ENCODE data around the gene TBRG1. TPM values are rescaled to one million over a fixed set of nuclear protein-coding genes. Genes with fewer than 3 reads are reported as not detected.

Gene TBRG1
- polyA plus RNA-seq, 2 of the 4 experiments (the other 2 are of a cell fraction) = 13.6 to 29.2 TPM

DNA sequence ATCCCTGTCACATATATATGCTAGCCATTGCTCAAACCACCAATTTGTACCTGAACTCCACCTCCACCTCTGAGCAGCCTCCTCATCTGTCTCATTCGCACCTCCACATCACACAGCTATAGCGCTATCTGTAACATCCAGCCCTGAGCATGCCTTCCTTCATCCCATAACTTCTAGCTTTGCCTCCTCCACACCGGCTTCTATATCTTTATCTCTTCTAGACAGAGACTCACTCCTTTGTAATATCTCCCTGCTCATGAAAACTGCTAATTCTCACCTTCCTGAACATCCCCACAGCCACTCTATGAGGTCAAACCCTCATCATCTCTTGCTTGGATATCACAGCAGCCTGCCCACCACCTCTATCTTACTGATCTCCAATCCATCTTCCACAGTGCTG, 44.9 kb downstream of the TBRG1 start:
- WGBS (ENCODE audit: missing lambda C conversion rate) = 96% methylated on average over 3 of the region's 3 CpGs
- H3K4me3 ChIP-seq = no peak overlapping the region
- no peaks in the 10 kb centered on the region for H3K9me3 ChIP-seq
- no peak overlapping the region for H3K27ac ChIP-seq
- FAIRE-seq = no peak
- H3K4me2 ChIP-seq = no peak overlapping the region
- H3K4me1 ChIP-seq = no peaks in the 10 kb centered on the region
- ATAC-seq = no peak
- TF ChIP-seq POLR2AphosphoS2 (conservative IDR thresholded peaks at IDR 0.05; ENCODE audit: low read length) (no peak), MAFK (IDR thresholded peaks at IDR 0.05; ENCODE audit: partially characterized antibody) (no peak), JUN (IDR thresholded peaks at IDR 0.05) (no peak), HEYL (CRISPR knock-in tag; IDR thresholded peaks at IDR 0.05) (no peak), HOXB5 (CRISPR knock-in tag; IDR thresholded peaks at IDR 0.05) (no peak), RAD21 (conservative IDR thresholded peaks at IDR 0.05 in 1 of 2, IDR thresholded peaks at IDR 0.05 in 1 of 2) (no peak)
- TF ChIP-seq, protein P1, sequence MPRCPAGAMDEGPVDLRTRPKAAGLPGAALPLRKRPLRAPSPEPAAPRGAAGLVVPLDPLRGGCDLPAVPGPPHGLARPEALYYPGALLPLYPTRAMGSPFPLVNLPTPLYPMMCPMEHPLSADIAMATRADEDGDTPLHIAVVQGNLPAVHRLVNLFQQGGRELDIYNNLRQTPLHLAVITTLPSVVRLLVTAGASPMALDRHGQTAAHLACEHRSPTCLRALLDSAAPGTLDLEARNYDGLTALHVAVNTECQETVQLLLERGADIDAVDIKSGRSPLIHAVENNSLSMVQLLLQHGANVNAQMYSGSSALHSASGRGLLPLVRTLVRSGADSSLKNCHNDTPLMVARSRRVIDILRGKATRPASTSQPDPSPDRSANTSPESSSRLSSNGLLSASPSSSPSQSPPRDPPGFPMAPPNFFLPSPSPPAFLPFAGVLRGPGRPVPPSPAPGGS (IDR thresholded peaks at IDR 0.05) = no peak
- TF ChIP-seq, protein P2, sequence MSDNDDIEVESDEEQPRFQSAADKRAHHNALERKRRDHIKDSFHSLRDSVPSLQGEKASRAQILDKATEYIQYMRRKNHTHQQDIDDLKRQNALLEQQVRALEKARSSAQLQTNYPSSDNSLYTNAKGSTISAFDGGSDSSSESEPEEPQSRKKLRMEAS (IDR thresholded peaks at IDR 0.05) = no peak
- TF ChIP-seq, protein P3, sequence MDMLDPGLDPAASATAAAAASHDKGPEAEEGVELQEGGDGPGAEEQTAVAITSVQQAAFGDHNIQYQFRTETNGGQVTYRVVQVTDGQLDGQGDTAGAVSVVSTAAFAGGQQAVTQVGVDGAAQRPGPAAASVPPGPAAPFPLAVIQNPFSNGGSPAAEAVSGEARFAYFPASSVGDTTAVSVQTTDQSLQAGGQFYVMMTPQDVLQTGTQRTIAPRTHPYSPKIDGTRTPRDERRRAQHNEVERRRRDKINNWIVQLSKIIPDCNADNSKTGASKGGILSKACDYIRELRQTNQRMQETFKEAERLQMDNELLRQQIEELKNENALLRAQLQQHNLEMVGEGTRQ (IDR thresholded peaks at IDR 0.05) = no peak
- TF ChIP-seq, protein P4, sequence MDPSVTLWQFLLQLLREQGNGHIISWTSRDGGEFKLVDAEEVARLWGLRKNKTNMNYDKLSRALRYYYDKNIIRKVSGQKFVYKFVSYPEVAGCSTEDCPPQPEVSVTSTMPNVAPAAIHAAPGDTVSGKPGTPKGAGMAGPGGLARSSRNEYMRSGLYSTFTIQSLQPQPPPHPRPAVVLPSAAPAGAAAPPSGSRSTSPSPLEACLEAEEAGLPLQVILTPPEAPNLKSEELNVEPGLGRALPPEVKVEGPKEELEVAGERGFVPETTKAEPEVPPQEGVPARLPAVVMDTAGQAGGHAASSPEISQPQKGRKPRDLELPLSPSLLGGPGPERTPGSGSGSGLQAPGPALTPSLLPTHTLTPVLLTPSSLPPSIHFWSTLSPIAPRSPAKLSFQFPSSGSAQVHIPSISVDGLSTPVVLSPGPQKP (IDR thresholded peaks at IDR 0.05; ENCODE audit: low read depth, low read length) = no peak
- ChIA-PET POLR2A (no interaction called here), CTCF (interaction anchor here (1.0 to 1.1 kb wide), 2 partner anchors 95 to 126 kb away, joined by 3 read pairs; no protein-coding TSS in a partner anchor)
- no peak for DNase-seq (ENCODE audit: low read depth in 1 of 2, low spot score in 1 of 2)

DNA sequence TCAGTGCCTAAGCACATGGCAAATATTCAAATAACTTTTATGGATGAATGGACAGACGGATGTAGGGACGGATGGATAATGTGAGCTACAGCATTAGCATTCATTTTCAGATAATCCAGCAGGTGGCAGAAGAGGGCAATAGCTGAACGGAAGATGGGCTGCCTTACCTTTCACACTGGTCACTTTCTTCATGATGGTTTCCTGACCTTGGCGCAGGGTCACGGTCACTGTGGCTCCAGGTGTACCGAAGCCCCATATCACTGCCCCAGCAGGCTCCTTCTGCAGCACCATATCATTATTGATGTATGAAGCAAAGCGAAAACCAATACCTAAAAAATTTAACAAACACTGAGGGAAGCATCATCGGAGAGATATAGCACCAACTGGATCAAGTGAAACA, 46.5 kb downstream of the TBRG1 start:
- ChIA-PET POLR2A (no interaction called here), CTCF (interaction anchor here (0.6 to 4.2 kb wide), 27 partner anchors 20 to 218 kb away, joined by 3 to 42 read pairs (median 5); partner anchors contain the start of genes ESAM, MSANTD2, ROBO3 and VSIG2)
- ATAC-seq = peak; percentile 57 to 65; a peak in 4 of 6 replicates
- Histone ChIP-seq H3K4me1 (no peaks in the 10 kb centered on the region), H3K9me3 (no peaks in the 10 kb centered on the region), H3K4me2 (no peak overlapping the region), H3K4me3 (no peak overlapping the region), H3K27ac (no peak overlapping the region)
- no peak for FAIRE-seq
- WGBS (ENCODE audit: missing lambda C conversion rate) = 29% methylated on average over 8 of the region's 8 CpGs
- DNase-seq (ENCODE audit: low read depth in 1 of 2, low spot score in 1 of 2) = peak; percentile 48 to 49
- peak; percentile 77 for TF ChIP-seq SMC3 (IDR thresholded peaks at IDR 0.05)
- peak; percentile 76 to 81 for TF ChIP-seq RAD21 (conservative IDR thresholded peaks at IDR 0.05 in 1 of 2, IDR thresholded peaks at IDR 0.05 in 1 of 2)
- no peak for TF ChIP-seq POLR2AphosphoS2 (conservative IDR thresholded peaks at IDR 0.05; ENCODE audit: low read length)
- TF ChIP-seq EHF (CRISPR knock-in tag; IDR thresholded peaks at IDR 0.05) = no peak
- 0 out of 2 replicates have a peak, but pooled peaks have one; percentile 65 for TF ChIP-seq ESRRA (IDR thresholded peaks at IDR 0.05; ENCODE audit: borderline replicate concordance, low read length)
- TF ChIP-seq, protein P5, sequence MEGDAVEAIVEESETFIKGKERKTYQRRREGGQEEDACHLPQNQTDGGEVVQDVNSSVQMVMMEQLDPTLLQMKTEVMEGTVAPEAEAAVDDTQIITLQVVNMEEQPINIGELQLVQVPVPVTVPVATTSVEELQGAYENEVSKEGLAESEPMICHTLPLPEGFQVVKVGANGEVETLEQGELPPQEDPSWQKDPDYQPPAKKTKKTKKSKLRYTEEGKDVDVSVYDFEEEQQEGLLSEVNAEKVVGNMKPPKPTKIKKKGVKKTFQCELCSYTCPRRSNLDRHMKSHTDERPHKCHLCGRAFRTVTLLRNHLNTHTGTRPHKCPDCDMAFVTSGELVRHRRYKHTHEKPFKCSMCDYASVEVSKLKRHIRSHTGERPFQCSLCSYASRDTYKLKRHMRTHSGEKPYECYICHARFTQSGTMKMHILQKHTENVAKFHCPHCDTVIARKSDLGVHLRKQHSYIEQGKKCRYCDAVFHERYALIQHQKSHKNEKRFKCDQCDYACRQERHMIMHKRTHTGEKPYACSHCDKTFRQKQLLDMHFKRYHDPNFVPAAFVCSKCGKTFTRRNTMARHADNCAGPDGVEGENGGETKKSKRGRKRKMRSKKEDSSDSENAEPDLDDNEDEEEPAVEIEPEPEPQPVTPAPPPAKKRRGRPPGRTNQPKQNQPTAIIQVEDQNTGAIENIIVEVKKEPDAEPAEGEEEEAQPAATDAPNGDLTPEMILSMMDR (IDR thresholded peaks at IDR 0.05) = peak; percentile 67

DNA sequence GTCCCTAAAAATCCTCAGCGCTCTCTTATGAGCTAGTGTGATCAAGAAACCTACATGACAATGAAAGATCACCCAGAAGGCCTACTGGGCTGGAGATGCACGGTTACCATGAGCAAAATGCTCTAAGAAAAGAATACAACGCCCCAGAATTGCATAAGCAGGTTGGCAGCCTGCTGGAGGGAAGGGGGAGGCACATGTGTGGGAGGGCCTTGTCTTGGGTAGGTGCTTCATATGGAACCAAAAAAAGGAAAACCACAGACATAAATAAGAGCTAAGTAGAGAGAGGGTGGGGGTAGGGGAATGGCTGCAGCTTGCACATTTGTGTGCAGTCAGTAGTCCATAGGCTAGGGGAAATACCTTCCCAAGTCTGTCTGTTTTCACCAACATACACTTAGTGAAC, 48.1 kb downstream of the TBRG1 start:
- no peaks in the 10 kb centered on the region for H3K9me3 ChIP-seq
- 0 out of 3 replicates have a peak, but pooled peaks cover 3% of the 10 kb centered on the region for H3K4me1 ChIP-seq
- H3K4me2 ChIP-seq = no peak overlapping the region
- ATAC-seq = no peak
- TF ChIP-seq FOSL2 (IDR thresholded peaks at IDR 0.05) (no peak), FOSL2 (CRISPR knock-in tag; IDR thresholded peaks at IDR 0.05) (no peak)
- TF ChIP-seq, protein P3 (IDR thresholded peaks at IDR 0.05) = no peak
- TF ChIP-seq, protein P6, sequence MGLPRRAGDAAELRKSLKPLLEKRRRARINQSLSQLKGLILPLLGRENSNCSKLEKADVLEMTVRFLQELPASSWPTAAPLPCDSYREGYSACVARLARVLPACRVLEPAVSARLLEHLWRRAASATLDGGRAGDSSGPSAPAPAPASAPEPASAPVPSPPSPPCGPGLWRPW (IDR thresholded peaks at IDR 0.05) = no peak
- DNase-seq (ENCODE audit: low read depth in 1 of 2, low spot score in 1 of 2) = no peak
- no peak overlapping the region for H3K27ac ChIP-seq
- no peak overlapping the region for H3K4me3 ChIP-seq
- 54% methylated on average over 3 of the region's 3 CpGs for WGBS (ENCODE audit: missing lambda C conversion rate)
- ChIA-PET CTCF (interaction anchor here (0.8 to 4.2 kb wide), 17 partner anchors 8 to 216 kb away, joined by 3 to 42 read pairs (median 7); partner anchors contain the start of genes ESAM, MSANTD2 and ROBO3), POLR2A (no interaction called here)
- FAIRE-seq = no peak

Measured in A549 (cell line).